K562 (cell line): Measurements from ENCODE around the gene NR6A1. TPM values are rescaled to one million over a fixed set of nuclear protein-coding genes. Genes with fewer than 3 reads are reported as not detected.
A peak's percentile ranks its signal among the peaks of the same experiment; 100 is the strongest.

Source experiments
- ATAC-seq: fragments of 200-7000 bp; cut with Tn5 transposase; 3 replicates; pipeline ENCODE4 v1.9.1; 2020; ENCODE audit warnings: moderate library complexity
- BruUV-seq: library from RNA; stranded (reverse); fragments of 400-500 nt; replicated peaks from 2 replicates; lab custom pipeline; 2021; lab: Mats Ljungman, UMichigan
- CTCF ChIA-PET: fragments of 300-600 bp; formaldehyde crosslinking; extraction: SDS; loops from one replicate; lab custom pipeline; 2021; ENCODE audit warnings: low intra/inter-chr PET ratio; lab: Yijun Ruan, JAX
- POLR2A ChIA-PET: fragments of 300-600, 350-650 bp; sonication (Branson Sonifier 250); formaldehyde crosslinking; extraction: SDS; loops from one replicate; lab custom pipeline; 2021; ENCODE audit warnings: antibody characterized with exemption, inconsistent platforms; lab: Yijun Ruan, JAX
- DNase-seq, 4 experiments: peaks; one replicate each; pipeline versions ENCODE4 v3.0.0 to v3.0.0-alpha.2; 2011 to 2018; ENCODE audit warnings: low spot score in 3 of 4, mixed read lengths in 3 of 4; ENCODE audit errors: extremely low read depth in 1 of 4
- FAIRE-seq: peaks from 2 replicates; lab custom pipeline; 2011; peaks lifted over from hg19 to GRCh38; lab: Jason Lieb, UNC
- H2AFZ ChIP-seq: 2 replicates; pipeline ENCODE4 v1.6.0; 2011; ENCODE audit warnings: low read depth, low read length, control low read depth, inconsistent platforms
- H3K27ac ChIP-seq: fragments of 200-600 bp; 3 replicates; pipeline ENCODE4 v1.8.0; 2011; ENCODE audit warnings: low read depth, mild to moderate bottlenecking, control low read depth, inconsistent platforms, low read length, moderate library complexity, mixed read lengths; ENCODE audit errors: extremely low read depth
- H3K27me3 ChIP-seq, 2 experiments: fragments of 300-600 bp in 1 of 2; 2 replicates in 1 of 2; 3 replicates in 1 of 2; pipeline versions ENCODE4 v1.6.0 to v1.8.0; 2011; ENCODE audit warnings: inconsistent platforms in 2 of 2, low read length in 2 of 2, mild to moderate bottlenecking in 1 of 2, mixed read lengths in 1 of 2, moderate library complexity in 1 of 2; ENCODE audit not compliant: control insufficient read depth in 2 of 2, insufficient read depth in 2 of 2
- H3K36me3 ChIP-seq: fragments of 300-600 bp; 3 replicates; pipeline ENCODE4 v1.8.0; 2011; ENCODE audit warnings: mild to moderate bottlenecking, low read length, inconsistent platforms; ENCODE audit not compliant: control insufficient read depth, insufficient read depth
- H3K4me1 ChIP-seq, 2 experiments: fragments of 200-600 bp in 1 of 2; replicated peaks in 1 of 2; 2 replicates in 1 of 2; 3 replicates in 1 of 2; pipeline versions ENCODE4 v1.5.1 to v1.8.0; 2011; ENCODE audit warnings: inconsistent platforms in 2 of 2, low read length in 2 of 2, mild to moderate bottlenecking in 1 of 2, mixed read lengths in 1 of 2, moderate library complexity in 1 of 2; ENCODE audit not compliant: control insufficient read depth in 2 of 2, insufficient read depth in 2 of 2
- H3K4me2 ChIP-seq: 2 replicates; pipeline ENCODE4 v1.6.1; 2011; ENCODE audit warnings: low read length, control low read depth, inconsistent platforms, mixed read lengths; ENCODE audit not compliant: insufficient read depth
- H3K4me3 ChIP-seq: fragments of 200-600 bp; sonication (generic), shearing (Covaris generic); 2 replicates; pipeline ENCODE4 v1.5.1; 2016; ENCODE audit warnings: control low read depth, inconsistent platforms
- H3K79me2 ChIP-seq: fragments of 200-600 bp; 3 replicates; pipeline ENCODE4 v1.8.0; 2011; ENCODE audit warnings: low read length, inconsistent platforms; ENCODE audit not compliant: control insufficient read depth, insufficient read depth
- H3K9ac ChIP-seq, 2 experiments: 2 replicates each; pipeline versions ENCODE4 v1.6.0 to v1.6.1; 2011; ENCODE audit warnings: low read depth in 2 of 2, low read length in 2 of 2, control low read depth in 1 of 2, inconsistent platforms in 1 of 2, mild to moderate bottlenecking in 1 of 2, mixed read lengths in 1 of 2; ENCODE audit not compliant: insufficient read depth in 1 of 2
- H3K9me1 ChIP-seq: one replicate; pipeline ENCODE4 v1.6.0; 2011; ENCODE audit warnings: inconsistent platforms, mild to moderate bottlenecking, low read length, moderate library complexity; ENCODE audit not compliant: control insufficient read depth, insufficient read depth
- H3K9me3 ChIP-seq: replicated peaks from 2 replicates; pipeline ENCODE4 v1.5.1; 2011; ENCODE audit warnings: low read depth, low read length, inconsistent platforms; ENCODE audit not compliant: control insufficient read depth, insufficient read depth
- H4K20me1 ChIP-seq: replicated peaks from 2 replicates; pipeline ENCODE4 v1.6.1; 2011; ENCODE audit warnings: low read length, inconsistent platforms, mixed read lengths; ENCODE audit not compliant: control insufficient read depth, insufficient read depth
- ARID2 ChIP-seq: fragments of 450-650 bp; IDR thresholded peaks from 2 replicates; pipeline ENCODE4 v1.6.1; 2017; ENCODE audit warnings: antibody characterized with exemption, mild to moderate bottlenecking
- ATF1 ChIP-seq, 2 experiments: fragments of 450-650 bp in 1 of 2; IDR thresholded peaks; 2 replicates each; pipeline ENCODE4 v1.6.1; 2016; ENCODE audit warnings: missing compliant biosample characterization in 1 of 2, missing genetic modification characterization in 1 of 2
- CC2D1A ChIP-seq: fragments of 450-650 bp; IDR thresholded peaks from 2 replicates; pipeline ENCODE4 v1.6.1; 2017; ENCODE audit warnings: mild to moderate bottlenecking
- CREB1 ChIP-seq, 2 experiments: sonication (generic) in 1 of 2; formaldehyde crosslinking in 1 of 2; IDR thresholded peaks; 2 replicates each; pipeline versions ENCODE4 v1.6.1 to v1.8.0; 2012 to 2022; ENCODE audit warnings: inconsistent platforms in 1 of 2, mild to moderate bottlenecking in 1 of 2, missing genetic modification reagents in 1 of 2, moderate library complexity in 1 of 2
- CREM ChIP-seq: IDR thresholded peaks from 2 replicates; pipeline ENCODE4 v1.6.1; 2014; ENCODE audit warnings: antibody characterized with exemption, low read depth
- HLTF ChIP-seq: fragments of 450-650 bp; IDR thresholded peaks from 2 replicates; pipeline ENCODE4 v1.6.1; 2016
- MYC ChIP-seq, 2 experiments: fragments of 250-450 bp in 1 of 2; sonication (Bioruptor Pico) in 1 of 2; IDR thresholded peaks; 2 replicates each; pipeline versions ENCODE4 v1.5.1 to v1.6.1; 2012 to 2021; ENCODE audit warnings: low read depth in 2 of 2, borderline replicate concordance in 1 of 2, improper control_type of control experiment in 1 of 2, low read length in 1 of 2, mild to moderate bottlenecking in 1 of 2, moderate library complexity in 1 of 2
- TBP ChIP-seq: optimal IDR thresholded peaks from 2 replicates; pipeline ENCODE3; 2011; ENCODE audit warnings: low read depth, low read length, improper control_type of control experiment
- YBX1 ChIP-seq: fragments of 450-650 bp; IDR thresholded peaks from 2 replicates; pipeline ENCODE4 v1.7.1; 2016; ENCODE audit warnings: mild to moderate bottlenecking
- ZFX ChIP-seq: sonication (generic); formaldehyde crosslinking; IDR thresholded peaks from 2 replicates; pipeline ENCODE4 v1.8.0; 2022; ENCODE audit warnings: mild to moderate bottlenecking, missing genetic modification reagents, moderate library complexity
- WGBS: fragments of 100-300 bp; shearing (Covaris generic); methylation state at CpG from one replicate; pipeline ENCODE4 v1.1.6; 2016; ENCODE audit warnings: low coverage, mixed read lengths; ENCODE audit not compliant: insufficient coverage; ENCODE audit errors: missing lambda C conversion rate; 5-methylcytosine and 5-hydroxymethylcytosine counted together
- in situ Hi-C: fragments of 300-500 bp; cut with MboI; formaldehyde crosslinking; loops from 4 replicates; pipeline ENCODE4 v1.15.0; 2018; ENCODE audit warnings: inconsistent platforms, mixed read lengths
- intact Hi-C: fragments of 100-400 bp; cut with micrococcal nuclease; formaldehyde crosslinking; loops from 2 replicates; pipeline ENCODE4 v1.14.2; 2022
- polyA plus RNA-seq, 8 experiments: library from polyadenylated mRNA; depleted of rRNA in 4 of 8; stranded (reverse) in 5 of 8; unstranded in 3 of 8; fragments of >200 nt; fragmentation: Nextera tagmentation in 2 of 8; fragmentation: Illumina TruSeq in 1 of 8; extraction: Ambion mirVana in 2 of 8; extraction: Trizol in 1 of 8; gene quantifications; 2 replicates each; pipeline versions ENCODE4 v1.2.1 to v1.2.3, GENCODE V29; 2011 to 2014; ENCODE audit warnings: inconsistent platforms in 1 of 8, missing spikeins in 1 of 8
- total RNA-seq, 7 experiments: library from RNA; depleted of rRNA in 6 of 7; stranded (reverse); fragments of >200 nt in 6 of 7; fragmentation: Illumina TruSeq in 2 of 7; extraction: Trizol in 2 of 7; gene quantifications; 2 replicates each; pipeline versions ENCODE4 v1.2.1 to v1.2.3, GENCODE V29; 2011 to 2021; ENCODE audit warnings: low replicate concordance in 1 of 7
- TF ChIP-seq, protein P1 (sequence below): fragments of 150-350 bp; conservative IDR thresholded peaks from 2 replicates; pipeline ENCODE4 v1.6.1; 2014; ENCODE audit warnings: low read length

The NR6A1 gene
- total and polyA plus RNA-seq, 9 of the 15 experiments (the other 6 are each of a cell fraction or from before 2014, with no cell fraction given): 9.7 to 55.4 (median 28.3) TPM

DNA sequence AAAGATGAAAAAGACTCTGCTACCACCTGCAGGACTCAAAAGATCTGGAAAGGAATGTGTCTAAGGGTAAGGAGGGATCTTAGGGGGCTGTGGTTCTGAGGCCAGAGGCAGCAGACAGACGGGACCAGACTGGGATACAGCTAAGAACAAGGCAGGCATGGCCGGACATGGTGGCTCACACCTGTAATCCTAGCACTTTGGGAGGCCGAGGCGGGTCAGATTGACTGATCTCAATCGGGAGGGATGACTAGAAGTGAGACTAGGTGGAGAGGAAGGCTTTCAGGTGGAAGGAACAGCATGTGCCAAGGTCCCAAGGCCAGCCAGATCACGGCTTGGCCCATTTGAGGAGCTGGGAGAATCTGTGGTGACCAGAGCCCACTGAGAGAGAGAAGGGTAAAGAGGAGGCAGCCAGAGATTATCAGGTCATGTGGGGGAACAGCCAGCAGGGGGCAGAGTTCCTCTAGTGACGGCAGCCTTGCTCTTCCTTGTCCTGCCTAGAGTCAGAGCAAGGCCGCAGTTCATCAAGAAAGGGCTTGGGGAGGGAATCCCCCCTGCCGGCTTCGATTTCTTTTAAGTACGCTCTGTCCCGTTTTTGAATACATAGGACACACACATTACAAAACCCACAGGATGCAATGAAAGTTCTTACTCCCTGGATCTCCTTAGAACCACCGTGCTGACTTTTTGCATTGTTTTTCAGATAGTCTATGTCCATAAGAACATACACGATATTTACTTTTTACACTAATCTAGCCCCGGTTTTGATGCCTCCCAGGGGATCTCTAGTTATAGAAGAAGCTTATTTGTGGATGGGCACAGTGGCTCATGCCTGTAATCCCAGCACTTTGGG is 3.2 kb upstream of the NR6A1 start:
- in situ Hi-C loops: loop anchor here (5.0 kb wide), 2 partner anchors 78 to 598 kb away; partner anchors contain the start of gene WDR38
- peak; percentile 29 for ATAC-seq
- no peak for TF ChIP-seq YBX1
- TF ChIP-seq ATF1 (CRISPR knock-in tag; IDR thresholded peaks at IDR 0.05): no peak
- TF ChIP-seq ATF1 (tag; IDR thresholded peaks at IDR 0.05): peak; percentile 51; the same call in 1 of the 2 replicates
- peak; percentile 71 for TF ChIP-seq ZFX (CRISPR knock-in tag)
- TF ChIP-seq MYC (IDR thresholded peaks at IDR 0.05; ENCODE audit: low read depth, low read length): 0 out of 2 replicates have a peak, but pooled peaks have one; percentile 19
- no peak for TF ChIP-seq MYC (CRISPR knock-in tag; IDR thresholded peaks at IDR 0.05; ENCODE audit: borderline replicate concordance, low read depth)
- 0 out of 2 replicates have a peak, but pooled peaks have one; percentile 12 for TF ChIP-seq CREB1 (IDR thresholded peaks at IDR 0.05)
- peak; percentile 19; the same call in 1 of the 2 replicates for TF ChIP-seq CREB1 (CRISPR knock-in tag; IDR thresholded peaks at IDR 0.05)
- TF ChIP-seq ARID2: peak; percentile 58; the same call in 1 of the 2 replicates
- TF ChIP-seq CREM: peak; percentile 68
- TF ChIP-seq TBP: no peak
- 0 out of 2 replicates have a peak, but pooled peaks have one; percentile 39 for TF ChIP-seq HLTF
- TF ChIP-seq CC2D1A: 0 out of 2 replicates have a peak, but pooled peaks have one; percentile 33
- TF ChIP-seq, protein P1, sequence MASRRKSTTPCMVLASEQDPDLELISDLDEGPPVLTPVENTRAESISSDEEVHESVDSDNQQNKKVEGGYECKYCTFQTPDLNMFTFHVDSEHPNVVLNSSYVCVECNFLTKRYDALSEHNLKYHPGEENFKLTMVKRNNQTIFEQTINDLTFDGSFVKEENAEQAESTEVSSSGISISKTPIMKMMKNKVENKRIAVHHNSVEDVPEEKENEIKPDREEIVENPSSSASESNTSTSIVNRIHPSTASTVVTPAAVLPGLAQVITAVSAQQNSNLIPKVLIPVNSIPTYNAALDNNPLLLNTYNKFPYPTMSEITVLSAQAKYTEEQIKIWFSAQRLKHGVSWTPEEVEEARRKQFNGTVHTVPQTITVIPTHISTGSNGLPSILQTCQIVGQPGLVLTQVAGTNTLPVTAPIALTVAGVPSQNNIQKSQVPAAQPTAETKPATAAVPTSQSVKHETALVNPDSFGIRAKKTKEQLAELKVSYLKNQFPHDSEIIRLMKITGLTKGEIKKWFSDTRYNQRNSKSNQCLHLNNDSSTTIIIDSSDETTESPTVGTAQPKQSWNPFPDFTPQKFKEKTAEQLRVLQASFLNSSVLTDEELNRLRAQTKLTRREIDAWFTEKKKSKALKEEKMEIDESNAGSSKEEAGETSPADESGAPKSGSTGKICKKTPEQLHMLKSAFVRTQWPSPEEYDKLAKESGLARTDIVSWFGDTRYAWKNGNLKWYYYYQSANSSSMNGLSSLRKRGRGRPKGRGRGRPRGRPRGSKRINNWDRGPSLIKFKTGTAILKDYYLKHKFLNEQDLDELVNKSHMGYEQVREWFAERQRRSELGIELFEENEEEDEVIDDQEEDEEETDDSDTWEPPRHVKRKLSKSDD: no peak

More for the DNA sequence above, 3.2 kb upstream of the NR6A1 start:
- no TSS peak for BruUV-seq
- H3K27ac ChIP-seq: no peak overlapping the region
- DNase-seq: peak; percentile 78 to 89 (median 82)
- no peaks in the 10 kb centered on the region for H3K9me1 ChIP-seq
- intact Hi-C loops: loop anchor here (1.0 to 2.0 kb wide), 4 partner anchors 79 to 600 kb away; partner anchors contain the start of genes SCAI and WDR38
- peaks cover 15% of the 10 kb centered on the region for H3K79me2 ChIP-seq
- 27% methylated on average over 15 of the region's 15 CpGs for WGBS
- H2AFZ ChIP-seq: 0 out of 2 replicates have a peak overlapping the region, but pooled peaks have one; percentile 46
- peaks cover 0 to 26% of the 10 kb centered on the region in 2 experiments; a peak in 3 of 5 replicates for H3K4me1 ChIP-seq
- no peaks in the 10 kb centered on the region for H3K9me3 ChIP-seq
- H4K20me1 ChIP-seq: peaks cover 3% of the 10 kb centered on the region; the same call in 1 of the 2 replicates
- FAIRE-seq: peak; percentile 95
- H3K9ac ChIP-seq: no peak overlapping the region
- H3K36me3 ChIP-seq: no peaks in the 10 kb centered on the region
- POLR2A ChIA-PET: interaction anchor here (0.6 to 7.7 kb wide), 4 partner anchors 12 to 606 kb away, joined by 3 to 64 read pairs (median 3); partner anchors contain the start of gene WDR38
- CTCF ChIA-PET: interaction anchor here (1.0 to 6.7 kb wide), 8 partner anchors 63 to 604 kb away, joined by 3 to 209 read pairs (median 4); partner anchors contain the start of gene WDR38
- H3K4me2 ChIP-seq: no peak overlapping the region
- 0 out of 5 replicates have a peak, but pooled peaks cover 0 to 4% of the 10 kb centered on the region in 2 experiments for H3K27me3 ChIP-seq
- H3K4me3 ChIP-seq: no peak overlapping the region
